H9 (cell line): ENCODE data around the gene WNK3. TPM values are rescaled to one million over a fixed set of nuclear protein-coding genes. Genes with fewer than 3 reads are reported as not detected.

ENCODE experiments used
- DNase-seq: peaks from one replicate; pipeline ENCODE4 v3.0.0-alpha.2; 2017
- H2AFZ ChIP-seq: one replicate; pipeline ENCODE4 v1.6.1; 2013; ENCODE audit warnings: mild to moderate bottlenecking, low read length, control low read depth, moderate library complexity
- H2AK5ac ChIP-seq: 2 replicates; pipeline ENCODE4 v1.6.1; 2013; ENCODE audit warnings: low read length, control low read depth, mixed read lengths; ENCODE audit not compliant: insufficient read length
- H2BK120ac ChIP-seq: one replicate; pipeline ENCODE4 v1.6.1; 2013; ENCODE audit warnings: low read depth, mild to moderate bottlenecking, low read length, control low read depth, inconsistent platforms; ENCODE audit not compliant: poor library complexity, severe bottlenecking
- H2BK12ac ChIP-seq: 2 replicates; pipeline ENCODE4 v1.6.1; 2013; ENCODE audit warnings: low read length, control low read depth, mixed read lengths, low read depth; ENCODE audit not compliant: insufficient read length
- H2BK15ac ChIP-seq: 2 replicates; pipeline ENCODE4 v1.6.1; 2013; ENCODE audit warnings: low read depth, low read length, control low read depth
- H2BK20ac ChIP-seq: one replicate; pipeline ENCODE4 v1.6.1; 2013; ENCODE audit warnings: low read depth, mild to moderate bottlenecking, low read length, control low read depth, inconsistent platforms; ENCODE audit not compliant: poor library complexity, severe bottlenecking
- H2BK5ac ChIP-seq: 2 replicates; pipeline ENCODE4 v1.6.1; 2013; ENCODE audit warnings: low read length, control low read depth, mixed read lengths; ENCODE audit not compliant: insufficient read length
- H3K14ac ChIP-seq: 2 replicates; pipeline ENCODE4 v1.6.1; 2013; ENCODE audit warnings: low read length, control low read depth; ENCODE audit not compliant: insufficient read depth
- H3K18ac ChIP-seq: 2 replicates; pipeline ENCODE4 v1.6.1; 2013; ENCODE audit warnings: low read depth, mild to moderate bottlenecking, mixed read lengths, low read length, control low read depth; ENCODE audit not compliant: insufficient read length
- H3K23ac ChIP-seq: 2 replicates; pipeline ENCODE4 v1.6.1; 2013; ENCODE audit warnings: low read length, control low read depth, mixed read lengths, low read depth; ENCODE audit not compliant: insufficient read length
- H3K23me2 ChIP-seq: 2 replicates; pipeline ENCODE4 v1.6.1; 2013; ENCODE audit warnings: low read depth, mild to moderate bottlenecking, mixed read lengths, low read length, control low read depth; ENCODE audit not compliant: insufficient read length, poor library complexity, severe bottlenecking
- H3K27ac ChIP-seq: 2 replicates; pipeline ENCODE4 v1.5.1; 2013; ENCODE audit warnings: low read length, control low read depth, mixed read lengths, low read depth; ENCODE audit not compliant: insufficient read length
- H3K27me3 ChIP-seq: 2 replicates; pipeline ENCODE4 v1.6.1; 2013; ENCODE audit warnings: low read length, control low read depth, inconsistent platforms; ENCODE audit not compliant: insufficient read depth
- H3K4ac ChIP-seq: 2 replicates; pipeline ENCODE4 v1.6.1; 2013; ENCODE audit warnings: low read depth, mild to moderate bottlenecking, control low read depth, inconsistent platforms, low read length, moderate library complexity
- H3K4me1 ChIP-seq: 2 replicates; pipeline ENCODE4 v1.6.1; 2013; ENCODE audit warnings: low read length, control low read depth, inconsistent platforms; ENCODE audit not compliant: insufficient read depth
- H3K4me2 ChIP-seq: 2 replicates; pipeline ENCODE4 v1.6.1; 2013; ENCODE audit warnings: low read length, control low read depth, mixed read lengths; ENCODE audit not compliant: insufficient read length, insufficient read depth
- H3K56ac ChIP-seq: 2 replicates; pipeline ENCODE4 v1.6.1; 2013; ENCODE audit warnings: low read depth, mild to moderate bottlenecking, mixed read lengths, low read length, control low read depth; ENCODE audit not compliant: insufficient read length
- H3K79me1 ChIP-seq: 2 replicates; pipeline ENCODE4 v1.6.1; 2013; ENCODE audit warnings: low read depth, mild to moderate bottlenecking, moderate library complexity, low read length, control low read depth, inconsistent platforms; ENCODE audit not compliant: insufficient read depth, poor library complexity, severe bottlenecking
- H3K79me2 ChIP-seq: 2 replicates; pipeline ENCODE4 v1.6.1; 2013; ENCODE audit warnings: low read length, control low read depth, inconsistent platforms; ENCODE audit not compliant: insufficient read depth
- H3K9ac ChIP-seq: 2 replicates; pipeline ENCODE4 v1.6.1; 2013; ENCODE audit warnings: low read length, control low read depth, mixed read lengths; ENCODE audit not compliant: insufficient read length; ENCODE audit errors: extremely low read depth
- H3K9me3 ChIP-seq: one replicate; pipeline ENCODE4 v1.6.1; 2013; ENCODE audit warnings: low read depth, low read length, inconsistent platforms; ENCODE audit not compliant: control insufficient read depth
- H3T11ph ChIP-seq: one replicate; pipeline ENCODE4 v1.6.1; 2013; ENCODE audit warnings: mild to moderate bottlenecking, low read length, control low read depth, inconsistent platforms
- H4K20me1 ChIP-seq: one replicate; pipeline ENCODE4 v1.6.1; 2013; ENCODE audit not compliant: control insufficient read depth, insufficient read length, insufficient read depth
- H4K5ac ChIP-seq: 2 replicates; pipeline ENCODE4 v1.6.1; 2013; ENCODE audit warnings: low read depth, mild to moderate bottlenecking, mixed read lengths, low read length, control low read depth; ENCODE audit not compliant: insufficient read length
- H4K8ac ChIP-seq: replicated peaks from 2 replicates; pipeline ENCODE4 v1.6.1; 2013; ENCODE audit warnings: low read length, control low read depth, mixed read lengths, low read depth; ENCODE audit not compliant: insufficient read length
- H4K91ac ChIP-seq: 2 replicates; pipeline ENCODE4 v1.6.1; 2013; ENCODE audit warnings: low read depth, mild to moderate bottlenecking, moderate library complexity, mixed read lengths, low read length, control low read depth; ENCODE audit not compliant: insufficient read length
- H3K27ac Mint-ChIP-seq, 3 experiments: 2 replicates in 2 of 3; 3 replicates in 1 of 3; pipeline ENCODE4 v1.8.0; 2020 to 2021; ENCODE audit warnings: mixed read lengths in 3 of 3, mild to moderate bottlenecking in 1 of 3, moderate library complexity in 1 of 3
- H3K27me3 Mint-ChIP-seq: 2 replicates; pipeline ENCODE4 v1.8.0; 2021; ENCODE audit warnings: low read depth, mild to moderate bottlenecking, moderate library complexity, mixed read lengths
- H3K36me3 Mint-ChIP-seq, 3 experiments: 2 replicates in 2 of 3; 3 replicates in 1 of 3; pipeline ENCODE4 v1.8.0; 2020 to 2021; ENCODE audit warnings: low read depth in 3 of 3, mixed read lengths in 3 of 3; ENCODE audit not compliant: insufficient read depth in 1 of 3
- H3K4me1 Mint-ChIP-seq, 2 experiments: 2 replicates each; pipeline ENCODE4 v1.8.0; 2020; ENCODE audit warnings: mixed read lengths in 2 of 2
- H3K4me3 Mint-ChIP-seq, 2 experiments: 2 replicates in 1 of 2; 3 replicates in 1 of 2; pipeline ENCODE4 v1.8.0; 2020 to 2021; ENCODE audit warnings: mild to moderate bottlenecking in 2 of 2, mixed read lengths in 2 of 2, moderate library complexity in 1 of 2
- H3K9me3 Mint-ChIP-seq, 2 experiments: 2 replicates in 1 of 2; 3 replicates in 1 of 2; pipeline ENCODE4 v1.8.0; 2020; ENCODE audit warnings: mild to moderate bottlenecking in 2 of 2, mixed read lengths in 2 of 2, moderate library complexity in 1 of 2
- WGBS: extraction: QIAGEN DNeasy Blood & Tissue Kit; methylation state at CpG from one replicate; pipeline ENCODE4 v1.1.7; 2013; ENCODE audit warnings: missing lambda C conversion rate, low lambda C conversion rate, mixed read lengths; ENCODE audit not compliant: insufficient read length; ENCODE audit errors: extremely low coverage; 5-methylcytosine and 5-hydroxymethylcytosine counted together
- total RNA-seq: library from RNA; stranded (reverse); gene quantifications from 2 replicates; pipeline ENCODE4 v1.2.1, GENCODE V29; 2021
- TF ChIP-seq, protein P1 (sequence below): fragments of 200-600 bp; sonication (generic); conservative IDR thresholded peaks from 3 replicates; pipeline ENCODE4 v1.8.0; 2021; ENCODE audit warnings: antibody characterized with exemption, mild to moderate bottlenecking

The WNK3 gene
- total RNA-seq, 1 experiment from 2014 or later = 22.8 TPM

DNA sequence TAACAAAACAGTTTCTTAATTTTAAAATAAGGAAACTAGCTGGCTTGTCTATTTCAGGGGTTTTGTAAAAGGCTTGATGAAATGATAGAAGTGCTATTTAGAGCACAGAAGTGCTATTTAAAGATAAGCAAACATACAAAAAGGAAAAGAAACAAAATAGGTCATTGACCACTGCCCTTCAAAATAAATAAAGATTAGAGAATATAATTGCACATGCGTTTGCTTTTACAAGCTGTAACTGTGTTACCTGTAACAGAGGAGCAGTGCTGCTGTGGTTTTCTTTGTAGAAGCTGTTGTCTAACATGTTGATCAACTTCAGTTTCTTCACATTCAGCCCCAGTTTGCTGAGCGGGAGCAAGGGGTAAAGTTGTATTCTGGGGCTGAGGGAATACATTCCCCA is 63.5 kb downstream of the WNK3 start:
- no peak overlapping the region for H2BK15ac ChIP-seq
- no peak for DNase-seq
- H2BK12ac ChIP-seq = no peak overlapping the region
- H2AK5ac ChIP-seq = no peak overlapping the region
- no peak overlapping the region for H3T11ph ChIP-seq
- no peak overlapping the region for H4K8ac ChIP-seq
- no peaks in the 10 kb centered on the region for H3K79me2 ChIP-seq
- H4K5ac ChIP-seq = no peak overlapping the region
- peaks cover 9% of the 10 kb centered on the region for H3K9me3 ChIP-seq
- H2BK120ac ChIP-seq = no peak overlapping the region
- H3K4me1 ChIP-seq = no peaks in the 10 kb centered on the region
- H3K27ac ChIP-seq = no peak overlapping the region
- H3K4me1 Mint-ChIP-seq = no peaks in the 10 kb centered on the region
- H4K91ac ChIP-seq = no peak overlapping the region
- no peak overlapping the region for H2BK5ac ChIP-seq
- no peak overlapping the region for H3K23ac ChIP-seq
- H2BK20ac ChIP-seq = no peak overlapping the region
- H3K4me2 ChIP-seq = no peak overlapping the region
- H3K9ac ChIP-seq = no peak overlapping the region
- no peaks in the 10 kb centered on the region for H3K27me3 Mint-ChIP-seq
- H4K20me1 ChIP-seq = no peaks in the 10 kb centered on the region
- no peak overlapping the region for H2AFZ ChIP-seq
- TF ChIP-seq, protein P1, sequence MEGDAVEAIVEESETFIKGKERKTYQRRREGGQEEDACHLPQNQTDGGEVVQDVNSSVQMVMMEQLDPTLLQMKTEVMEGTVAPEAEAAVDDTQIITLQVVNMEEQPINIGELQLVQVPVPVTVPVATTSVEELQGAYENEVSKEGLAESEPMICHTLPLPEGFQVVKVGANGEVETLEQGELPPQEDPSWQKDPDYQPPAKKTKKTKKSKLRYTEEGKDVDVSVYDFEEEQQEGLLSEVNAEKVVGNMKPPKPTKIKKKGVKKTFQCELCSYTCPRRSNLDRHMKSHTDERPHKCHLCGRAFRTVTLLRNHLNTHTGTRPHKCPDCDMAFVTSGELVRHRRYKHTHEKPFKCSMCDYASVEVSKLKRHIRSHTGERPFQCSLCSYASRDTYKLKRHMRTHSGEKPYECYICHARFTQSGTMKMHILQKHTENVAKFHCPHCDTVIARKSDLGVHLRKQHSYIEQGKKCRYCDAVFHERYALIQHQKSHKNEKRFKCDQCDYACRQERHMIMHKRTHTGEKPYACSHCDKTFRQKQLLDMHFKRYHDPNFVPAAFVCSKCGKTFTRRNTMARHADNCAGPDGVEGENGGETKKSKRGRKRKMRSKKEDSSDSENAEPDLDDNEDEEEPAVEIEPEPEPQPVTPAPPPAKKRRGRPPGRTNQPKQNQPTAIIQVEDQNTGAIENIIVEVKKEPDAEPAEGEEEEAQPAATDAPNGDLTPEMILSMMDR = no peak
- no peak overlapping the region for H3K14ac ChIP-seq
- H3K27ac Mint-ChIP-seq = no peak overlapping the region
- no CpG with 5 or more reads among the region's 2 CpGs for WGBS
- no peak overlapping the region for H3K56ac ChIP-seq
- peaks cover 9 to 36% (median 28%) of the 10 kb centered on the region in 3 experiments; a peak in 6 of 7 replicates for H3K36me3 Mint-ChIP-seq
- H3K18ac ChIP-seq = no peak overlapping the region
- no peaks in the 10 kb centered on the region for H3K79me1 ChIP-seq
- H3K27me3 ChIP-seq = no peaks in the 10 kb centered on the region
- H3K23me2 ChIP-seq = no peaks in the 10 kb centered on the region
- H3K4ac ChIP-seq = no peak overlapping the region
- H3K9me3 Mint-ChIP-seq = peaks cover 48 to 51% of the 10 kb centered on the region in 2 experiments
- H3K4me3 Mint-ChIP-seq = no peak overlapping the region
